Endodermal cell (in vitro differentiated cells): ENCODE measurements around the gene CALD1. TPM values are rescaled to one million over a fixed set of nuclear protein-coding genes. Genes with fewer than 3 reads are reported as not detected.

ENCODE experiments used
- DNase-seq: peaks from one replicate; pipeline ENCODE4 v3.0.0-alpha.2; 2017
- H3K27ac ChIP-seq: 2 replicates; pipeline ENCODE4 v1.5.1; 2013; ENCODE audit warnings: mild to moderate bottlenecking, low read depth, low read length, moderate library complexity
- H3K27me3 ChIP-seq: 2 replicates; pipeline ENCODE4 v1.6.1; 2013; ENCODE audit warnings: mild to moderate bottlenecking, low read length, moderate library complexity; ENCODE audit not compliant: insufficient read depth, control insufficient read depth, poor library complexity, severe bottlenecking
- H3K36me3 ChIP-seq: 2 replicates; pipeline ENCODE4 v1.7.0; 2013; ENCODE audit warnings: mild to moderate bottlenecking, low read length, moderate library complexity; ENCODE audit not compliant: control insufficient read depth, insufficient read depth
- H3K4me1 ChIP-seq: one replicate; pipeline ENCODE4 v1.7.0; 2013; ENCODE audit warnings: low read length; ENCODE audit not compliant: control insufficient read depth, insufficient read depth
- H3K4me3 ChIP-seq: 2 replicates; pipeline ENCODE4 v1.5.1; 2013; ENCODE audit warnings: mild to moderate bottlenecking, low read length, moderate library complexity
- H3K9ac ChIP-seq: 2 replicates; pipeline ENCODE4 v1.6.1; 2013; ENCODE audit warnings: mild to moderate bottlenecking, low read length, moderate library complexity; ENCODE audit not compliant: poor library complexity, severe bottlenecking; ENCODE audit errors: extremely low read depth
- H3K9me3 ChIP-seq: 2 replicates; pipeline ENCODE4 v1.6.1; 2013; ENCODE audit warnings: mild to moderate bottlenecking, low read length, moderate library complexity; ENCODE audit not compliant: control insufficient read depth
- H3K27ac Mint-ChIP-seq: 2 replicates; pipeline ENCODE4 v1.8.0; 2020; ENCODE audit warnings: mixed read lengths
- H3K27me3 Mint-ChIP-seq: 2 replicates; pipeline ENCODE4 v1.8.0; 2021; ENCODE audit warnings: mild to moderate bottlenecking, mixed read lengths; ENCODE audit not compliant: insufficient read depth
- H3K36me3 Mint-ChIP-seq: 2 replicates; pipeline ENCODE4 v1.8.0; 2020; ENCODE audit warnings: low read depth, mixed read lengths
- H3K4me1 Mint-ChIP-seq: 2 replicates; pipeline ENCODE4 v1.8.0; 2020; ENCODE audit warnings: mixed read lengths
- H3K4me3 Mint-ChIP-seq: 2 replicates; pipeline ENCODE4 v1.8.0; 2020; ENCODE audit warnings: mild to moderate bottlenecking, moderate library complexity, mixed read lengths
- H3K9me3 Mint-ChIP-seq: 2 replicates; pipeline ENCODE4 v1.8.0; 2020; ENCODE audit warnings: mild to moderate bottlenecking, mixed read lengths
- CTCF ChIP-seq: fragments of 200-600 bp; sonication (generic); conservative IDR thresholded peaks from 2 replicates; pipeline ENCODE4 v1.5.0; 2021; ENCODE audit warnings: antibody characterized with exemption, mild to moderate bottlenecking
- WGBS, 2 experiments: methylation state at CpG; one replicate each; pipeline versions ENCODE4 v1.1.5 to v1.1.7; 2013; ENCODE audit warnings: missing lambda C conversion rate in 2 of 2, mixed read lengths in 1 of 2; ENCODE audit not compliant: insufficient coverage in 1 of 2, insufficient read length in 1 of 2; 5-methylcytosine and 5-hydroxymethylcytosine counted together
- total RNA-seq, 2 donors: library from RNA; stranded (reverse); fragmentation: NEBNext Ultra II Directional in 1 of 2; extraction: Animal tissue kit (Norgen Biotek cat#: 25700) in 1 of 2; gene quantifications; 2 replicates in 1 of 2; 3 replicates in 1 of 2; pipeline ENCODE4 v1.2.1, GENCODE V29; 2021

The CALD1 gene
- total RNA-seq, 2 donors from 2014 or later = 111 to 132 TPM

GRCh38 chr7:134856691-134857090, 77.3 kb downstream of the CALD1 start:
- H3K4me1 ChIP-seq = no peaks in the 10 kb centered on the region
- no peak overlapping the region for H3K4me3 ChIP-seq
- H3K27me3 ChIP-seq = no peaks in the 10 kb centered on the region
- no peak overlapping the region for H3K9ac ChIP-seq
- H3K36me3 ChIP-seq = peaks cover under 1% of the 10 kb centered on the region
- H3K27ac ChIP-seq = no peak overlapping the region
- Mint-ChIP-seq H3K4me3 (no peak overlapping the region), H3K27me3 (peaks cover 3% of the 10 kb centered on the region), H3K4me1 (peaks cover 23% of the 10 kb centered on the region), H3K36me3 (no peaks in the 10 kb centered on the region), H3K27ac (no peak overlapping the region), H3K9me3 (no peaks in the 10 kb centered on the region)
- no peaks in the 10 kb centered on the region for H3K9me3 ChIP-seq
- DNase-seq = no peak
- TF ChIP-seq CTCF = no peak
- WGBS, 2 experiments = 80 to 84% methylated on average over 2 to 4 of the region's 4 CpGs

GRCh38 chr7:134857958-134858357, 78.5 kb downstream of the CALD1 start:
- no peak for TF ChIP-seq CTCF
- Histone ChIP-seq H3K27me3 (no peaks in the 10 kb centered on the region), H3K9me3 (no peaks in the 10 kb centered on the region), H3K4me3 (no peak overlapping the region), H3K36me3 (no peaks in the 10 kb centered on the region), H3K27ac (no peak overlapping the region), H3K4me1 (no peaks in the 10 kb centered on the region), H3K9ac (no peak overlapping the region)
- H3K4me3 Mint-ChIP-seq = no peak overlapping the region
- H3K9me3 Mint-ChIP-seq = no peaks in the 10 kb centered on the region
- DNase-seq = no peak
- H3K27me3 Mint-ChIP-seq = no peaks in the 10 kb centered on the region
- peaks cover 23% of the 10 kb centered on the region for H3K4me1 Mint-ChIP-seq
- H3K27ac Mint-ChIP-seq = no peak overlapping the region
- H3K36me3 Mint-ChIP-seq = no peaks in the 10 kb centered on the region

GRCh38 chr7:134859783-134860182, 80.3 kb downstream of the CALD1 start:
- Mint-ChIP-seq H3K4me3 (no peak overlapping the region), H3K36me3 (no peaks in the 10 kb centered on the region), H3K27ac (no peak overlapping the region), H3K27me3 (no peaks in the 10 kb centered on the region), H3K4me1 (peaks cover 23% of the 10 kb centered on the region), H3K9me3 (no peaks in the 10 kb centered on the region)
- Histone ChIP-seq H3K9me3 (no peaks in the 10 kb centered on the region), H3K4me3 (no peak overlapping the region), H3K27me3 (no peaks in the 10 kb centered on the region), H3K36me3 (no peaks in the 10 kb centered on the region), H3K9ac (no peak overlapping the region), H3K27ac (no peak overlapping the region), H3K4me1 (no peaks in the 10 kb centered on the region)
- no peak for DNase-seq
- TF ChIP-seq CTCF = no peak
- 87 to 100% methylated on average over 1 of the region's 1 CpG for WGBS, 2 experiments
